Measurements from ENCODE around the gene FBXW4.

- no peak for TF ChIP-seq EP300 (IDR thresholded peaks at IDR 0.05; ENCODE audit: borderline replicate concordance in 1 of 2, low read depth in 2 of 2, low read length in 2 of 2)
- TF ChIP-seq POLR2A (IDR thresholded peaks at IDR 0.05; ENCODE audit: control extremely low read depth in 1 of 2, low read depth in 2 of 2, low read length in 2 of 2): no peak
- no peak for TF ChIP-seq CREB1 (IDR thresholded peaks at IDR 0.05)
- TF ChIP-seq POLR2AphosphoS5 (IDR thresholded peaks at IDR 0.05; ENCODE audit: low read depth, low read length): no peak
- TF ChIP-seq CHD2 (IDR thresholded peaks at IDR 0.05; ENCODE audit: low read length): no peak
- TF ChIP-seq, protein P1, sequence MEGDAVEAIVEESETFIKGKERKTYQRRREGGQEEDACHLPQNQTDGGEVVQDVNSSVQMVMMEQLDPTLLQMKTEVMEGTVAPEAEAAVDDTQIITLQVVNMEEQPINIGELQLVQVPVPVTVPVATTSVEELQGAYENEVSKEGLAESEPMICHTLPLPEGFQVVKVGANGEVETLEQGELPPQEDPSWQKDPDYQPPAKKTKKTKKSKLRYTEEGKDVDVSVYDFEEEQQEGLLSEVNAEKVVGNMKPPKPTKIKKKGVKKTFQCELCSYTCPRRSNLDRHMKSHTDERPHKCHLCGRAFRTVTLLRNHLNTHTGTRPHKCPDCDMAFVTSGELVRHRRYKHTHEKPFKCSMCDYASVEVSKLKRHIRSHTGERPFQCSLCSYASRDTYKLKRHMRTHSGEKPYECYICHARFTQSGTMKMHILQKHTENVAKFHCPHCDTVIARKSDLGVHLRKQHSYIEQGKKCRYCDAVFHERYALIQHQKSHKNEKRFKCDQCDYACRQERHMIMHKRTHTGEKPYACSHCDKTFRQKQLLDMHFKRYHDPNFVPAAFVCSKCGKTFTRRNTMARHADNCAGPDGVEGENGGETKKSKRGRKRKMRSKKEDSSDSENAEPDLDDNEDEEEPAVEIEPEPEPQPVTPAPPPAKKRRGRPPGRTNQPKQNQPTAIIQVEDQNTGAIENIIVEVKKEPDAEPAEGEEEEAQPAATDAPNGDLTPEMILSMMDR (IDR thresholded peaks at IDR 0.05; ENCODE audit: control extremely low read depth in 1 of 3, insufficient read depth in 1 of 3, low read depth in 1 of 3, low read length in 3 of 3): no peak
- no peak for TF ChIP-seq SIN3A (conservative IDR thresholded peaks at IDR 0.05 in 1 of 2, IDR thresholded peaks at IDR 0.05 in 1 of 2; ENCODE audit: low read depth in 1 of 2, low read length in 2 of 2)
- TF ChIP-seq, protein P2, sequence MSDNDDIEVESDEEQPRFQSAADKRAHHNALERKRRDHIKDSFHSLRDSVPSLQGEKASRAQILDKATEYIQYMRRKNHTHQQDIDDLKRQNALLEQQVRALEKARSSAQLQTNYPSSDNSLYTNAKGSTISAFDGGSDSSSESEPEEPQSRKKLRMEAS (IDR thresholded peaks at IDR 0.05): no peak
Measured at GRCh38 chr10:101612872-101613271, 82.1 kb downstream of the FBXW4 start.

Data from H1 (cell line).